Measurements from ENCODE around the gene SLC9A3.

The SLC9A3 gene

GRCh38 chr5:441996-442334 lies 82.3 kb downstream of the SLC9A3 start:
- Histone ChIP-seq H3K9ac (ENCODE audit: low read length) (peak overlapping the region; percentile 88; the same call in 1 of the 2 replicates), H3K27ac (ENCODE audit: low read length) (no peak overlapping the region), H3K4me3 (ENCODE audit: low read length) (peak overlapping the region; percentile 99), H3K79me2 (ENCODE audit: low read length) (peaks cover 29% of the 10 kb centered on the region), H4K20me1 (ENCODE audit: insufficient read depth, low read length) (no peaks in the 10 kb centered on the region), H3K27me3 (ENCODE audit: low read depth, low read length) (no peaks in the 10 kb centered on the region), H3K9me3 (ENCODE audit: insufficient read depth, low read length) (no peaks in the 10 kb centered on the region), H3K4me2 (ENCODE audit: low read length) (peak overlapping the region; percentile 80), H2AFZ (ENCODE audit: low read depth, low read length) (no peak overlapping the region), H3K4me1 (ENCODE audit: low read length) (peaks cover 22% of the 10 kb centered on the region), H3K36me3 (replicated peaks; ENCODE audit: low read depth, low read length) (peaks cover under 1% of the 10 kb centered on the region)
- TF ChIP-seq EZH2phosphoT487 (IDR thresholded peaks at IDR 0.05; ENCODE audit: low read depth), result no peak

GRCh38 chr5:440401-441201 lies 83.6 kb downstream of the SLC9A3 start:
- H3K27me3 ChIP-seq (ENCODE audit: low read depth, low read length), result no peaks in the 10 kb centered on the region
- H3K27ac ChIP-seq (ENCODE audit: low read length), result no peak overlapping the region
- no peak overlapping the region for H2AFZ ChIP-seq (ENCODE audit: low read depth, low read length)
- peak overlapping the region; percentile 32; the same call in 1 of the 2 replicates for H3K4me2 ChIP-seq (ENCODE audit: low read length)
- TF ChIP-seq EZH2phosphoT487 (IDR thresholded peaks at IDR 0.05; ENCODE audit: low read depth) (no peak), CTCF (IDR thresholded peaks at IDR 0.05; ENCODE audit: low read depth, low read length) (no peak)
- H3K79me2 ChIP-seq (ENCODE audit: low read length), result peaks cover 29% of the 10 kb centered on the region
- peaks cover 22% of the 10 kb centered on the region for H3K4me1 ChIP-seq (ENCODE audit: low read length)
- no peak overlapping the region for H3K4me3 ChIP-seq (ENCODE audit: low read length)
- H3K36me3 ChIP-seq (replicated peaks; ENCODE audit: low read depth, low read length), result no peaks in the 10 kb centered on the region
- no peaks in the 10 kb centered on the region for H4K20me1 ChIP-seq (ENCODE audit: insufficient read depth, low read length)
- no peak overlapping the region for H3K9ac ChIP-seq (ENCODE audit: low read length)
- H3K9me3 ChIP-seq (ENCODE audit: insufficient read depth, low read length), result no peaks in the 10 kb centered on the region

GRCh38 chr5:439636-440035 lies 84.6 kb downstream of the SLC9A3 start:
- no peak overlapping the region for H3K4me3 ChIP-seq (ENCODE audit: low read length)
- no peak overlapping the region for H3K9ac ChIP-seq (ENCODE audit: low read length)
- H3K4me1 ChIP-seq (ENCODE audit: low read length), result peaks cover 22% of the 10 kb centered on the region
- H3K27ac ChIP-seq (ENCODE audit: low read length), result no peak overlapping the region
- H3K36me3 ChIP-seq (replicated peaks; ENCODE audit: low read depth, low read length), result no peaks in the 10 kb centered on the region
- no peak overlapping the region for H3K4me2 ChIP-seq (ENCODE audit: low read length)
- no peaks in the 10 kb centered on the region for H3K9me3 ChIP-seq (ENCODE audit: insufficient read depth, low read length)
- H2AFZ ChIP-seq (ENCODE audit: low read depth, low read length), result no peak overlapping the region
- H4K20me1 ChIP-seq (ENCODE audit: insufficient read depth, low read length), result no peaks in the 10 kb centered on the region
- H3K79me2 ChIP-seq (ENCODE audit: low read length), result peaks cover 24% of the 10 kb centered on the region
- no peaks in the 10 kb centered on the region for H3K27me3 ChIP-seq (ENCODE audit: low read depth, low read length)
- TF ChIP-seq EZH2phosphoT487 (IDR thresholded peaks at IDR 0.05; ENCODE audit: low read depth) (no peak), CTCF (IDR thresholded peaks at IDR 0.05; ENCODE audit: low read depth, low read length) (no peak)

GRCh38 chr5:439181-439580 lies 85.1 kb downstream of the SLC9A3 start:
- no peak overlapping the region for H3K4me2 ChIP-seq (ENCODE audit: low read length)
- H3K27ac ChIP-seq (ENCODE audit: low read length), result no peak overlapping the region
- H3K79me2 ChIP-seq (ENCODE audit: low read length), result peaks cover 20% of the 10 kb centered on the region
- H3K9ac ChIP-seq (ENCODE audit: low read length), result no peak overlapping the region
- no peaks in the 10 kb centered on the region for H3K27me3 ChIP-seq (ENCODE audit: low read depth, low read length)
- no peak overlapping the region for H2AFZ ChIP-seq (ENCODE audit: low read depth, low read length)
- no peak for TF ChIP-seq CTCF (IDR thresholded peaks at IDR 0.05; ENCODE audit: low read depth, low read length)
- no peak for TF ChIP-seq EZH2phosphoT487 (IDR thresholded peaks at IDR 0.05; ENCODE audit: low read depth)
- no peaks in the 10 kb centered on the region for H4K20me1 ChIP-seq (ENCODE audit: insufficient read depth, low read length)
- no peaks in the 10 kb centered on the region for H3K9me3 ChIP-seq (ENCODE audit: insufficient read depth, low read length)
- peaks cover 19% of the 10 kb centered on the region for H3K4me1 ChIP-seq (ENCODE audit: low read length)
- no peaks in the 10 kb centered on the region for H3K36me3 ChIP-seq (replicated peaks; ENCODE audit: low read depth, low read length)
- H3K4me3 ChIP-seq (ENCODE audit: low read length), result no peak overlapping the region
